ENCODE results near the gene SLC5A6. TPM values are rescaled to one million over a fixed set of nuclear protein-coding genes. Genes with fewer than 3 reads are reported as not detected.

Gene SLC5A6
- total RNA-seq, 4 donors from 2014 or later: 30.4 to 33.4 (median 33.1) TPM

- 54% methylated on average over 8 of the region's 8 CpGs for WGBS
- H3K36me3 ChIP-seq: no peaks in the 10 kb centered on the region
- peaks cover 15% of the 10 kb centered on the region for H3K27me3 ChIP-seq
- no peak overlapping the region for H3K27ac ChIP-seq
- H3K4me3 ChIP-seq: no peak overlapping the region
- no peaks in the 10 kb centered on the region for H3K9me3 ChIP-seq
- TF ChIP-seq CTCF (IDR thresholded peaks at IDR 0.05) (no peak), POLR2AphosphoS5 (IDR thresholded peaks at IDR 0.05) (no peak), EP300 (IDR thresholded peaks at IDR 0.05) (no peak)
- DNase-seq (ENCODE audit: low spot score in 2 of 2): peak in 1 of 2 donors; percentile 5
- peaks cover 3% of the 10 kb centered on the region for H3K4me1 ChIP-seq
Observed at GRCh38 chr2:27171351-27171848, 40.7 kb downstream of the SLC5A6 start.

GRCh38 chr2:27170581-27171337, 41.3 kb downstream of the SLC5A6 start:
- Histone ChIP-seq H3K27ac (no peak overlapping the region), H3K27me3 (peaks cover 15% of the 10 kb centered on the region), H3K36me3 (no peaks in the 10 kb centered on the region), H3K4me1 (peaks cover 3% of the 10 kb centered on the region), H3K4me3 (no peak overlapping the region), H3K9me3 (no peaks in the 10 kb centered on the region)
- no peak for DNase-seq (ENCODE audit: low spot score in 2 of 2)
- WGBS: 76% methylated on average over 6 of the region's 6 CpGs
- no peak for TF ChIP-seq CTCF (IDR thresholded peaks at IDR 0.05)
- TF ChIP-seq EP300 (IDR thresholded peaks at IDR 0.05): no peak
- no peak for TF ChIP-seq POLR2AphosphoS5 (IDR thresholded peaks at IDR 0.05)

GRCh38 chr2:27164960-27165763, 46.9 kb downstream of the SLC5A6 start:
- no peak overlapping the region for H3K27ac ChIP-seq
- H3K4me1 ChIP-seq: peaks cover 2% of the 10 kb centered on the region
- WGBS: 82% methylated on average over 8 of the region's 8 CpGs
- no peak overlapping the region for H3K4me3 ChIP-seq
- peak in 1 of 2 donors; percentile 49 for DNase-seq (ENCODE audit: low spot score in 2 of 2)
- H3K27me3 ChIP-seq: no peaks in the 10 kb centered on the region
- no peak for TF ChIP-seq EP300 (IDR thresholded peaks at IDR 0.05)
- TF ChIP-seq CTCF (IDR thresholded peaks at IDR 0.05): no peak
- TF ChIP-seq POLR2A (IDR thresholded peaks at IDR 0.05): no peak
- TF ChIP-seq POLR2AphosphoS5 (IDR thresholded peaks at IDR 0.05): no peak
- H3K9me3 ChIP-seq: no peaks in the 10 kb centered on the region
- H3K36me3 ChIP-seq: no peaks in the 10 kb centered on the region

GRCh38 chr2:27162151-27163121, 49.6 kb downstream of the SLC5A6 start:
- H3K36me3 ChIP-seq: no peaks in the 10 kb centered on the region
- H3K4me1 ChIP-seq: no peaks in the 10 kb centered on the region
- WGBS: 85% methylated on average over 15 of the region's 15 CpGs
- no peaks in the 10 kb centered on the region for H3K27me3 ChIP-seq
- H3K4me3 ChIP-seq: no peak overlapping the region
- no peaks in the 10 kb centered on the region for H3K9me3 ChIP-seq
- TF ChIP-seq EP300 (IDR thresholded peaks at IDR 0.05): no peak
- TF ChIP-seq POLR2AphosphoS5 (IDR thresholded peaks at IDR 0.05): no peak
- TF ChIP-seq CTCF (IDR thresholded peaks at IDR 0.05): no peak
- TF ChIP-seq POLR2A (IDR thresholded peaks at IDR 0.05): no peak
- H3K27ac ChIP-seq: no peak overlapping the region
- peak in 1 of 2 donors; percentile 27 for DNase-seq (ENCODE audit: low spot score in 2 of 2)
